Ovary (tissue), 3 donors: ENCODE measurements around the gene VAC14.

Experiments
- EP300 ChIP-seq: sonication (generic); formaldehyde crosslinking; IDR thresholded peaks from one replicate; pipeline ENCODE4 v1.6.1; 2017; ENCODE audit warnings: antibody characterized with exemption
- POLR2A ChIP-seq: fragments of 450-650 bp; IDR thresholded peaks from one replicate; pipeline ENCODE4 v1.6.1; 2017; ENCODE audit warnings: antibody characterized with exemption, mild to moderate bottlenecking, moderate library complexity
- TF ChIP-seq, protein P1 (sequence below), 3 donors: fragments of 450-650 bp in 2 of 3; fragments of 200-600 bp in 1 of 3; IDR thresholded peaks; one replicate each; pipeline versions ENCODE4 v1.5.1 to v1.8.0; 2016 to 2022; ENCODE audit warnings: antibody characterized with exemption in 3 of 3, mild to moderate bottlenecking in 1 of 3
- donor health status: DM: no; HTN: no; CAD: no.

DNA sequence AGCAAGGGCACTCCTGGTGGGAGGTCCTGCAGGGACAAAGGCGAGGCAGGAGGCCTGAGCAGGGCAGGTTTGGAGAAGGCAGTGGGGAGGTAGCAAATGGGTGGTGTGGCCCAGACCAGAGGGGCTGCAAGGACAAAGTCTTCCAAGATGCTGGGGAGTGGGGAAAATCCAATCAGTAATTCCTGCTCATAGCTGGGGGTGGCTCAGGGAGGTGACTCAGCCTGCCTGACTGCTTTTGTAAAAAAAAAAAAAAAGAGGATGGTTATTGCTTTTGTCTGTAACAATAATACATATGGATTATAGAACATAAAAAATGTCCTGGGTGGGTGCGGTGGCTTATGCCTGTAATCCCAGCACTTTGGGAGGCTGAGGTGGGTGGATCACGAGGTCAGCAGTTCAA lies 149.4 kb downstream of the VAC14 start:
- no peak for TF ChIP-seq POLR2A
- TF ChIP-seq, protein P1, sequence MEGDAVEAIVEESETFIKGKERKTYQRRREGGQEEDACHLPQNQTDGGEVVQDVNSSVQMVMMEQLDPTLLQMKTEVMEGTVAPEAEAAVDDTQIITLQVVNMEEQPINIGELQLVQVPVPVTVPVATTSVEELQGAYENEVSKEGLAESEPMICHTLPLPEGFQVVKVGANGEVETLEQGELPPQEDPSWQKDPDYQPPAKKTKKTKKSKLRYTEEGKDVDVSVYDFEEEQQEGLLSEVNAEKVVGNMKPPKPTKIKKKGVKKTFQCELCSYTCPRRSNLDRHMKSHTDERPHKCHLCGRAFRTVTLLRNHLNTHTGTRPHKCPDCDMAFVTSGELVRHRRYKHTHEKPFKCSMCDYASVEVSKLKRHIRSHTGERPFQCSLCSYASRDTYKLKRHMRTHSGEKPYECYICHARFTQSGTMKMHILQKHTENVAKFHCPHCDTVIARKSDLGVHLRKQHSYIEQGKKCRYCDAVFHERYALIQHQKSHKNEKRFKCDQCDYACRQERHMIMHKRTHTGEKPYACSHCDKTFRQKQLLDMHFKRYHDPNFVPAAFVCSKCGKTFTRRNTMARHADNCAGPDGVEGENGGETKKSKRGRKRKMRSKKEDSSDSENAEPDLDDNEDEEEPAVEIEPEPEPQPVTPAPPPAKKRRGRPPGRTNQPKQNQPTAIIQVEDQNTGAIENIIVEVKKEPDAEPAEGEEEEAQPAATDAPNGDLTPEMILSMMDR (IDR thresholded peaks at IDR 0.05), result no peak
- TF ChIP-seq EP300, result no peak
